Stimulated activated effector memory CD8-positive, alpha-beta T cell treated with anti-CD3 and anti-CD28 coated beads, Interleukin-12 subunit alpha, Interleukin-12 subunit beta, amount 100 ng/mL, for 72 hours (primary cell): Measurements from ENCODE around the gene FAM163B.

ENCODE experiments used
- ATAC-seq: fragments of 150-1000 bp; cut with Tn5 transposase; 2 replicates; pipeline ENCODE4 v1.10.0; 2021
- DNase-seq, 2 donors: peaks; one replicate each; pipeline ENCODE4 v3.0.0; 2021 to 2022; ENCODE audit warnings: low spot score in 2 of 2
- H3K27ac Mint-ChIP-seq: one replicate; pipeline ENCODE4 v1.8.0; 2022; ENCODE audit warnings: mild to moderate bottlenecking, mixed read lengths
- H3K36me3 Mint-ChIP-seq: one replicate; pipeline ENCODE4 v1.8.0; 2022; ENCODE audit warnings: mild to moderate bottlenecking, mixed read lengths
- H3K4me1 Mint-ChIP-seq: one replicate; pipeline ENCODE4 v1.8.0; 2022; ENCODE audit warnings: mixed read lengths
- H3K4me3 Mint-ChIP-seq: one replicate; pipeline ENCODE4 v1.8.0; 2022; ENCODE audit warnings: mild to moderate bottlenecking, mixed read lengths
- H3K9me3 Mint-ChIP-seq: one replicate; pipeline ENCODE4 v1.8.0; 2022; ENCODE audit warnings: mixed read lengths

The FAM163B gene

GRCh38 chr9:133534346-133535291, 74.6 kb downstream of the FAM163B start, which contains the start of gene ADAMTSL2:
ADAMTSL2 (plus strand) TSS chr9:133534704; CDS start chr9:133536713, 2,009 bp downstream.
- Mint-ChIP-seq H3K4me1 (peaks cover 13% of the 10 kb centered on the region), H3K36me3 (no peaks in the 10 kb centered on the region), H3K9me3 (no peaks in the 10 kb centered on the region), H3K27ac (no peak within 1 kb of the TSS), H3K4me3 (no peak within 1 kb of the TSS)
- DNase-seq: no peak
- ATAC-seq: no peak

GRCh38 chr9:133533857-133534256, 75.3 kb downstream of the FAM163B start:
- Mint-ChIP-seq H3K4me3 (no peak overlapping the region), H3K4me1 (peaks cover 6% of the 10 kb centered on the region), H3K9me3 (no peaks in the 10 kb centered on the region), H3K36me3 (no peaks in the 10 kb centered on the region), H3K27ac (no peak overlapping the region)
- ATAC-seq (no peak), DNase-seq (no peak)

- no peak overlapping the region for H3K27ac Mint-ChIP-seq
- no peaks in the 10 kb centered on the region for H3K36me3 Mint-ChIP-seq
- ATAC-seq (peak; percentile 40), DNase-seq (peak; percentile 38 to 71)
- peaks cover 6% of the 10 kb centered on the region for H3K4me1 Mint-ChIP-seq
- H3K9me3 Mint-ChIP-seq: no peaks in the 10 kb centered on the region
- H3K4me3 Mint-ChIP-seq: no peak overlapping the region
Observed at GRCh38 chr9:133532937-133533668, 76.1 kb downstream of the FAM163B start.

GRCh38 chr9:133531293-133531692, 77.9 kb downstream of the FAM163B start:
- no peaks in the 10 kb centered on the region for H3K36me3 Mint-ChIP-seq
- H3K27ac Mint-ChIP-seq: no peak overlapping the region
- H3K9me3 Mint-ChIP-seq: no peaks in the 10 kb centered on the region
- no peak for DNase-seq
- peaks cover 6% of the 10 kb centered on the region for H3K4me1 Mint-ChIP-seq
- ATAC-seq: no peak
- H3K4me3 Mint-ChIP-seq: no peak overlapping the region

GRCh38 chr9:133529874-133530273, 79.3 kb downstream of the FAM163B start:
- Mint-ChIP-seq H3K27ac (no peak overlapping the region), H3K4me3 (no peak overlapping the region), H3K36me3 (no peaks in the 10 kb centered on the region), H3K9me3 (no peaks in the 10 kb centered on the region), H3K4me1 (peaks cover 6% of the 10 kb centered on the region)
- ATAC-seq (no peak), DNase-seq (no peak)

GRCh38 chr9:133529457-133529856, 79.7 kb downstream of the FAM163B start:
- no peak overlapping the region for H3K27ac Mint-ChIP-seq
- peaks cover 6% of the 10 kb centered on the region for H3K4me1 Mint-ChIP-seq
- no peaks in the 10 kb centered on the region for H3K36me3 Mint-ChIP-seq
- H3K4me3 Mint-ChIP-seq: no peak overlapping the region
- DNase-seq (no peak), ATAC-seq (no peak)
- H3K9me3 Mint-ChIP-seq: no peaks in the 10 kb centered on the region

- ATAC-seq: no peak
- no peaks in the 10 kb centered on the region for H3K36me3 Mint-ChIP-seq
- H3K4me3 Mint-ChIP-seq: no peak overlapping the region
- peaks cover 6% of the 10 kb centered on the region for H3K4me1 Mint-ChIP-seq
- H3K9me3 Mint-ChIP-seq: no peaks in the 10 kb centered on the region
- no peak for DNase-seq
- H3K27ac Mint-ChIP-seq: no peak overlapping the region
Observed at GRCh38 chr9:133528876-133529241, 80.3 kb downstream of the FAM163B start.

- no peak for ATAC-seq
- no peak overlapping the region for H3K27ac Mint-ChIP-seq
Observed at GRCh38 chr9:133528001-133528875, 81.0 kb downstream of the FAM163B start.

GRCh38 chr9:133527444-133527920, 81.7 kb downstream of the FAM163B start:
- Mint-ChIP-seq H3K9me3 (no peaks in the 10 kb centered on the region), H3K4me3 (no peak overlapping the region), H3K27ac (no peak overlapping the region), H3K4me1 (no peaks in the 10 kb centered on the region), H3K36me3 (no peaks in the 10 kb centered on the region)
- no peak for DNase-seq
- no peak for ATAC-seq

More at GRCh38 chr9:133528001-133528875, 81.0 kb downstream of the FAM163B start:
- Mint-ChIP-seq H3K4me1 (peaks cover 6% of the 10 kb centered on the region), H3K9me3 (no peaks in the 10 kb centered on the region), H3K36me3 (no peaks in the 10 kb centered on the region), H3K4me3 (no peak overlapping the region)
- DNase-seq: no peak
